Measurements from ENCODE around the gene CRABP1. TPM values are rescaled to one million over a fixed set of nuclear protein-coding genes. Genes with fewer than 3 reads are reported as not detected.

Gene CRABP1
- 1 to 10 TPM in 1 of 2 donors, not detected in 1; 1.7 TPM for total RNA-seq

- ATAC-seq = peak in 1 of 2 donors; percentile 60
- DNase-seq (ENCODE audit: low spot score in 2 of 2) = peak in 1 of 2 donors; percentile 17
- Mint-ChIP-seq H3K27ac (no peak within 1 kb of the TSS), H3K36me3 (no peaks in the 10 kb centered on the region), H3K9me3 (no peaks in the 10 kb centered on the region)
Observed at GRCh38 chr15:78340231-78341056, at the start of gene CRABP1. TSS of gene CRABP1 (plus strand) at chr15:78340353. CDS start at chr15:78340429, 76 bp downstream.

GRCh38 chr15:78291052-78291451 is 49.1 kb upstream of the CRABP1 start:
- no peak for ATAC-seq
- peaks cover 11 to 12% of the 10 kb centered on the region in 2 donors for H3K36me3 Mint-ChIP-seq

GRCh38 chr15:78291698-78292097 is 48.5 kb upstream of the CRABP1 start:
- H3K9me3 Mint-ChIP-seq = no peaks in the 10 kb centered on the region
- no peak overlapping the region for H3K27ac Mint-ChIP-seq
- ATAC-seq (no peak), DNase-seq (ENCODE audit: low spot score in 2 of 2) (no peak)
- H3K36me3 Mint-ChIP-seq = peaks cover 11 to 12% of the 10 kb centered on the region in 2 donors

More at GRCh38 chr15:78291052-78291451, 49.1 kb upstream of the CRABP1 start:
- Mint-ChIP-seq H3K27ac (no peak overlapping the region), H3K9me3 (no peaks in the 10 kb centered on the region)
- DNase-seq (ENCODE audit: low spot score in 2 of 2) = no peak

- Mint-ChIP-seq H3K36me3 (peaks cover 11 to 12% of the 10 kb centered on the region in 2 donors), H3K9me3 (no peaks in the 10 kb centered on the region), H3K27ac (peak overlapping the region in 1 of 2 donors; percentile 13)
- no peak for ATAC-seq
- no peak for DNase-seq (ENCODE audit: low spot score in 2 of 2)
Observed at GRCh38 chr15:78292219-78292618, 47.9 kb upstream of the CRABP1 start.

- H3K9me3 Mint-ChIP-seq = no peaks in the 10 kb centered on the region
- H3K36me3 Mint-ChIP-seq = peaks cover 19 to 20% of the 10 kb centered on the region in 2 donors
- DNase-seq (ENCODE audit: low spot score in 2 of 2) (peak; percentile 91 to 92), ATAC-seq (peak; percentile 96 to 97)
- H3K27ac Mint-ChIP-seq = peak within 1 kb of the TSS; percentile 93 to 94
Observed at GRCh38 chr15:78299101-78299930, 40.8 kb upstream of the CRABP1 start, which contains the start of gene SKIC8. TSS of gene SKIC8 (minus strand) at chr15:78299609. CDS start at chr15:78295686, 3,923 bp downstream.

GRCh38 chr15:78301326-78301725 is 38.8 kb upstream of the CRABP1 start:
- peaks cover 10 to 13% of the 10 kb centered on the region in 2 donors for H3K36me3 Mint-ChIP-seq
- H3K27ac Mint-ChIP-seq = no peak overlapping the region
- no peak for ATAC-seq
- DNase-seq (ENCODE audit: low spot score in 2 of 2) = no peak
- no peaks in the 10 kb centered on the region for H3K9me3 Mint-ChIP-seq

GRCh38 chr15:78301828-78302227 is 38.3 kb upstream of the CRABP1 start:
- H3K27ac Mint-ChIP-seq = no peak overlapping the region
- H3K9me3 Mint-ChIP-seq = no peaks in the 10 kb centered on the region
- ATAC-seq = no peak
- no peak for DNase-seq (ENCODE audit: low spot score in 2 of 2)
- H3K36me3 Mint-ChIP-seq = peaks cover 10 to 13% of the 10 kb centered on the region in 2 donors

GRCh38 chr15:78302579-78303312 is 37.4 kb upstream of the CRABP1 start:
- no peak for ATAC-seq
- Mint-ChIP-seq H3K27ac (no peak overlapping the region), H3K36me3 (peaks cover 10 to 13% of the 10 kb centered on the region in 2 donors), H3K9me3 (no peaks in the 10 kb centered on the region)
- DNase-seq (ENCODE audit: low spot score in 2 of 2) = no peak

- H3K36me3 Mint-ChIP-seq = peaks cover 3 to 5% of the 10 kb centered on the region in 2 donors
- H3K9me3 Mint-ChIP-seq = no peaks in the 10 kb centered on the region
- DNase-seq (ENCODE audit: low spot score in 2 of 2) = no peak
- H3K27ac Mint-ChIP-seq = peak overlapping the region in 1 of 2 donors; percentile 44
- no peak for ATAC-seq
Observed at GRCh38 chr15:78304216-78305066, 35.7 kb upstream of the CRABP1 start.

GRCh38 chr15:78306176-78306774 is 33.9 kb upstream of the CRABP1 start:
- peak in 1 of 2 donors; percentile 44 for DNase-seq (ENCODE audit: low spot score in 2 of 2)
- Mint-ChIP-seq H3K9me3 (no peaks in the 10 kb centered on the region), H3K27ac (peak overlapping the region; percentile 13 to 50), H3K36me3 (no peaks in the 10 kb centered on the region)
- no peak for ATAC-seq

- Mint-ChIP-seq H3K27ac (peak overlapping the region in 1 of 2 donors; percentile 45), H3K36me3 (no peaks in the 10 kb centered on the region), H3K9me3 (no peaks in the 10 kb centered on the region)
- ATAC-seq (no peak), DNase-seq (ENCODE audit: low spot score in 2 of 2) (no peak)
Observed at GRCh38 chr15:78307976-78308375, 32.2 kb upstream of the CRABP1 start.

- ATAC-seq (peak; percentile 79 to 93), DNase-seq (ENCODE audit: low spot score in 2 of 2) (peak; percentile 56 to 70)
- Mint-ChIP-seq H3K27ac (peak overlapping the region in 1 of 2 donors; percentile 45), H3K36me3 (no peaks in the 10 kb centered on the region), H3K9me3 (no peaks in the 10 kb centered on the region)
Observed at GRCh38 chr15:78308422-78309032, 31.6 kb upstream of the CRABP1 start.

GRCh38 chr15:78311292-78311691 is 28.9 kb upstream of the CRABP1 start:
- no peaks in the 10 kb centered on the region for H3K36me3 Mint-ChIP-seq
- DNase-seq (ENCODE audit: low spot score in 2 of 2) (peak in 1 of 2 donors; percentile 30), ATAC-seq (no peak)
- no peak overlapping the region for H3K27ac Mint-ChIP-seq
- H3K9me3 Mint-ChIP-seq = no peaks in the 10 kb centered on the region

GRCh38 chr15:78312536-78312935 is 27.6 kb upstream of the CRABP1 start:
- no peak overlapping the region for H3K27ac Mint-ChIP-seq
- no peak for ATAC-seq
- peak in 1 of 2 donors; percentile 18 for DNase-seq (ENCODE audit: low spot score in 2 of 2)
- H3K36me3 Mint-ChIP-seq = no peaks in the 10 kb centered on the region
- no peaks in the 10 kb centered on the region for H3K9me3 Mint-ChIP-seq

GRCh38 chr15:78312957-78313356 is 27.2 kb upstream of the CRABP1 start:
- H3K36me3 Mint-ChIP-seq = no peaks in the 10 kb centered on the region
- no peak for ATAC-seq

More at GRCh38 chr15:78312957-78313356, 27.2 kb upstream of the CRABP1 start:
- DNase-seq (ENCODE audit: low spot score in 2 of 2) = no peak
- Mint-ChIP-seq H3K27ac (no peak overlapping the region), H3K9me3 (no peaks in the 10 kb centered on the region)

All from activated naive CD4-positive, alpha-beta T cell treated with anti-CD3 and anti-CD28 coated beads, Interleukin-2, amount 50 U/mL, for 72 hours (primary cell).